Measurements from ENCODE around the gene TEX2. TPM values are rescaled to one million over a fixed set of nuclear protein-coding genes. Genes with fewer than 3 reads are reported as not detected.

The TEX2 gene
- polyA plus RNA-seq, 1 donor (not counting 4 experiments of a cell fraction or from before 2014, with no cell fraction given), result 44.4 TPM

GRCh38 chr17:64129515-64129764 is 133.6 kb downstream of the TEX2 start:
- no peak for DNase-seq (ENCODE audit: low read depth, low spot score)
- H3K4me2 ChIP-seq (ENCODE audit: control insufficient read depth, extremely low read depth, insufficient read depth, low read depth, low read length), result peak overlapping the region; percentile 92
- no peaks in the 10 kb centered on the region for H3K36me3 ChIP-seq (ENCODE audit: control insufficient read depth in 2 of 2, extremely low read depth in 1 of 2, insufficient read depth in 2 of 2, low read length in 2 of 2)
- peak overlapping the region; percentile 89 for H3K9ac ChIP-seq (ENCODE audit: control insufficient read depth, extremely low read depth, insufficient read depth, low read length)
- H4K20me1 ChIP-seq (ENCODE audit: control insufficient read depth, extremely low read depth, insufficient read depth, low read length), result no peaks in the 10 kb centered on the region
- peaks cover 36% of the 10 kb centered on the region for H3K4me1 ChIP-seq (ENCODE audit: control insufficient read depth, extremely low read depth, insufficient read depth, low read length)
- H3K27ac ChIP-seq (ENCODE audit: control insufficient read depth, insufficient read depth, low read length), result peak overlapping the region; percentile 58
- no peaks in the 10 kb centered on the region for H3K27me3 ChIP-seq (ENCODE audit: control insufficient read depth, extremely low read depth, insufficient read depth, low read length)
- H2AFZ ChIP-seq (ENCODE audit: control insufficient read depth, low read length), result peak overlapping the region; percentile 42
- peak overlapping the region; percentile 72 to 85 (median 72) for H3K4me3 ChIP-seq (ENCODE audit: control insufficient read depth in 2 of 3, extremely low read depth in 1 of 3, insufficient read depth in 2 of 3, low read depth in 1 of 3, low read length in 3 of 3)
- H3K79me2 ChIP-seq (ENCODE audit: control insufficient read depth, insufficient read depth, low read length), result peaks cover 44% of the 10 kb centered on the region
- H3K9me1 ChIP-seq (ENCODE audit: control insufficient read depth, extremely low read depth, insufficient read depth, low read length), result no peaks in the 10 kb centered on the region
- FAIRE-seq, result no peak
- no peak for TF ChIP-seq CTCF (optimal IDR thresholded peaks at IDR 0.05 in 1 of 3, IDR thresholded peaks at IDR 0.05 in 1 of 3, conservative IDR thresholded peaks at IDR 0.05 in 1 of 3; ENCODE audit: extremely low read depth in 1 of 3, insufficient read depth in 2 of 3, low read length in 3 of 3)
- no peak for TF ChIP-seq EZH2 (IDR thresholded peaks at IDR 0.05; ENCODE audit: low read length)
- dilution Hi-C loops (cut with MboI; ENCODE audit: extremely low pct_ligation_motif_present, low sequenced_read_pairs), result no loop called here
- no peaks in the 10 kb centered on the region for H3K9me3 ChIP-seq (ENCODE audit: control insufficient read depth, low read depth, low read length)

- Histone ChIP-seq H3K9me3 (ENCODE audit: control insufficient read depth, low read depth, low read length) (no peaks in the 10 kb centered on the region), H2AFZ (ENCODE audit: control insufficient read depth, low read length) (peak overlapping the region; percentile 42), H3K27ac (ENCODE audit: control insufficient read depth, insufficient read depth, low read length) (peak overlapping the region; percentile 58), H3K4me3 (ENCODE audit: control insufficient read depth in 2 of 3, extremely low read depth in 1 of 3, insufficient read depth in 2 of 3, low read depth in 1 of 3, low read length in 3 of 3) (peak overlapping the region; percentile 72 to 85 (median 72)), H3K9me1 (ENCODE audit: control insufficient read depth, extremely low read depth, insufficient read depth, low read length) (no peaks in the 10 kb centered on the region), H4K20me1 (ENCODE audit: control insufficient read depth, extremely low read depth, insufficient read depth, low read length) (no peaks in the 10 kb centered on the region), H3K9ac (ENCODE audit: control insufficient read depth, extremely low read depth, insufficient read depth, low read length) (peak overlapping the region; percentile 89), H3K4me2 (ENCODE audit: control insufficient read depth, extremely low read depth, insufficient read depth, low read depth, low read length) (peak overlapping the region; percentile 92), H3K4me1 (ENCODE audit: control insufficient read depth, extremely low read depth, insufficient read depth, low read length) (peaks cover 36% of the 10 kb centered on the region), H3K79me2 (ENCODE audit: control insufficient read depth, insufficient read depth, low read length) (peaks cover 49% of the 10 kb centered on the region), H3K36me3 (ENCODE audit: control insufficient read depth in 2 of 2, extremely low read depth in 1 of 2, insufficient read depth in 2 of 2, low read length in 2 of 2) (no peaks in the 10 kb centered on the region), H3K27me3 (ENCODE audit: control insufficient read depth, extremely low read depth, insufficient read depth, low read length) (no peaks in the 10 kb centered on the region)
- DNase-seq (ENCODE audit: low read depth, low spot score), result no peak
- FAIRE-seq, result no peak
- TF ChIP-seq CTCF (optimal IDR thresholded peaks at IDR 0.05 in 1 of 3, IDR thresholded peaks at IDR 0.05 in 1 of 3, conservative IDR thresholded peaks at IDR 0.05 in 1 of 3; ENCODE audit: extremely low read depth in 1 of 3, insufficient read depth in 2 of 3, low read length in 3 of 3) (no peak), EZH2 (IDR thresholded peaks at IDR 0.05; ENCODE audit: low read length) (no peak)
- dilution Hi-C loops (cut with MboI; ENCODE audit: extremely low pct_ligation_motif_present, low sequenced_read_pairs), result no loop called here
Measured at GRCh38 chr17:64128787-64129514, 134.1 kb downstream of the TEX2 start.

Data from keratinocyte (primary cell).